GM10266 (cell line): ENCODE data around the gene SPZ1.
"Not testable (repeated sequence)": the region's sequence is repeated elsewhere in the genome, so short reads cannot be mapped to it uniquely, and the experiment has no call there.

ENCODE experiments used
- DNase-seq: peaks from one replicate; pipeline ENCODE4 v3.0.0; 2012; ENCODE audit errors: extremely low spot score
- CTCF ChIP-seq: IDR thresholded peaks from 2 replicates; pipeline ENCODE4 v1.5.1; 2012; ENCODE audit warnings: mild to moderate bottlenecking, low read depth; ENCODE audit not compliant: control insufficient read depth, insufficient read depth; ENCODE audit errors: missing control alignments

Gene SPZ1

GRCh38 chr5:80337379-80337778 is 17.6 kb downstream of the SPZ1 start:
- DNase-seq = no peak
- TF ChIP-seq CTCF = no peak

GRCh38 chr5:80339116-80339515 is 19.3 kb downstream of the SPZ1 start:
- no peak for DNase-seq
- TF ChIP-seq CTCF = no peak

GRCh38 chr5:80341016-80341775 is 21.4 kb downstream of the SPZ1 start:
- no peak for TF ChIP-seq CTCF
- no peak for DNase-seq

GRCh38 chr5:80343067-80343466 is 23.3 kb downstream of the SPZ1 start:
- no peak for TF ChIP-seq CTCF

GRCh38 chr5:80346055-80346454 is 26.3 kb downstream of the SPZ1 start:
- DNase-seq = peak; percentile 42

More at GRCh38 chr5:80343067-80343466, 23.3 kb downstream of the SPZ1 start:
- no peak for DNase-seq

GRCh38 chr5:80348171-80348570 is 28.4 kb downstream of the SPZ1 start:
- no peak for DNase-seq
- no peak for TF ChIP-seq CTCF

More at GRCh38 chr5:80346055-80346454, 26.3 kb downstream of the SPZ1 start:
- TF ChIP-seq CTCF = peak; percentile 54

- DNase-seq = not testable (repeated sequence)
These were observed 31.2 kb downstream of the SPZ1 start for GRCh38 chr5:80351019-80351418.
